K562 (cell line): ENCODE measurements around the gene MBOAT7. TPM values are rescaled to one million over a fixed set of nuclear protein-coding genes. Genes with fewer than 3 reads are reported as not detected.

Experiments
- ELF2 ChIP-seq: fragments of 250-450 bp; sonication (Bioruptor Pico); IDR thresholded peaks from 2 replicates; pipeline ENCODE4 v1.5.0; 2021; ENCODE audit warnings: mild to moderate bottlenecking
- FOS ChIP-seq: IDR thresholded peaks from 3 replicates; pipeline ENCODE4 v1.6.1; 2011; ENCODE audit not compliant: insufficient read length; ENCODE audit errors: extremely low read depth
- JUND ChIP-seq, 2 experiments: IDR thresholded peaks; 2 replicates in 1 of 2; 3 replicates in 1 of 2; pipeline ENCODE4 v1.6.1; 2011; ENCODE audit warnings: borderline replicate concordance in 2 of 2, low read depth in 2 of 2, low read length in 2 of 2, improper control_type of control experiment in 1 of 2, missing biosample characterization in 1 of 2, missing genetic modification characterization in 1 of 2, missing genetic modification reagents in 1 of 2
- KLF10 ChIP-seq: fragments of 250-450 bp; sonication (Bioruptor Pico); IDR thresholded peaks from 2 replicates; pipeline ENCODE4 v1.6.1; 2021; ENCODE audit warnings: matching md5 sums
- RBM22 ChIP-seq: fragments of 200-400 bp; formaldehyde crosslinking; IDR thresholded peaks from 2 replicates; pipeline ENCODE4 v1.6.1; 2018; ENCODE audit warnings: low read length, low read depth; ENCODE audit not compliant: poor library complexity, severe bottlenecking
- RFX5 ChIP-seq: IDR thresholded peaks from 2 replicates; pipeline ENCODE4 v1.6.1; 2011; ENCODE audit warnings: low read depth, mild to moderate bottlenecking, improper control_type of control experiment, low read length
- SMAD3 ChIP-seq: fragments of 450-650 bp; formaldehyde crosslinking; conservative IDR thresholded peaks from 2 replicates; pipeline ENCODE4 v1.4.0; 2020; ENCODE audit warnings: mild to moderate bottlenecking
- TAL1 ChIP-seq: fragments of 450-650 bp; IDR thresholded peaks from 2 replicates; pipeline ENCODE4 v1.6.1; 2016; ENCODE audit warnings: mild to moderate bottlenecking
- TBL1XR1 ChIP-seq, 2 experiments: IDR thresholded peaks; 2 replicates each; pipeline ENCODE4 v1.6.1; 2012; ENCODE audit warnings: improper control_type of control experiment in 2 of 2, low read length in 2 of 2, mild to moderate bottlenecking in 1 of 2
- XRCC4 ChIP-seq: IDR thresholded peaks from one replicate; pipeline ENCODE4 v1.6.1; 2011; ENCODE audit not compliant: insufficient read depth, insufficient read length; ENCODE audit errors: extremely low read depth
- ZNF717 ChIP-seq: fragments of 250-450 bp; sonication (Bioruptor Pico); IDR thresholded peaks from 2 replicates; pipeline ENCODE4 v1.5.0; 2021
- ZNF76 ChIP-seq: fragments of 250-450 bp; sonication (Bioruptor Pico); IDR thresholded peaks from 2 replicates; pipeline ENCODE4 v1.4.0; 2020; ENCODE audit warnings: mild to moderate bottlenecking, moderate library complexity, borderline replicate concordance
- polyA plus RNA-seq, 8 experiments: library from polyadenylated mRNA; depleted of rRNA in 4 of 8; stranded (reverse) in 5 of 8; unstranded in 3 of 8; fragments of >200 nt; fragmentation: Nextera tagmentation in 2 of 8; fragmentation: Illumina TruSeq in 1 of 8; extraction: Ambion mirVana in 2 of 8; extraction: Trizol in 1 of 8; gene quantifications; 2 replicates each; pipeline versions ENCODE4 v1.2.1 to v1.2.3, GENCODE V29; 2011 to 2014; ENCODE audit warnings: inconsistent platforms in 1 of 8, missing spikeins in 1 of 8
- total RNA-seq, 7 experiments: library from RNA; depleted of rRNA in 6 of 7; stranded (reverse); fragments of >200 nt in 6 of 7; fragmentation: Illumina TruSeq in 2 of 7; extraction: Trizol in 2 of 7; gene quantifications; 2 replicates each; pipeline versions ENCODE4 v1.2.1 to v1.2.3, GENCODE V29; 2011 to 2021; ENCODE audit warnings: low replicate concordance in 1 of 7
- TF ChIP-seq, protein P1 (sequence below), 2 experiments: fragments of 450-650 bp in 1 of 2; IDR thresholded peaks; 2 replicates each; pipeline ENCODE4 v1.6.1; 2011 to 2017; ENCODE audit warnings: low read depth in 2 of 2, antibody characterized with exemption in 1 of 2, borderline replicate concordance in 1 of 2, low read length in 1 of 2, mild to moderate bottlenecking in 1 of 2, mixed read lengths in 1 of 2; ENCODE audit not compliant: control insufficient read depth in 1 of 2
- TF ChIP-seq, protein P2 (sequence below): sonication (generic); formaldehyde crosslinking; IDR thresholded peaks from 2 replicates; pipeline ENCODE4 v1.8.1; 2022; ENCODE audit warnings: missing genetic modification reagents
- TF ChIP-seq, protein P3 (sequence below): IDR thresholded peaks from 2 replicates; pipeline ENCODE4 v1.6.1; 2011; ENCODE audit not compliant: insufficient read length; ENCODE audit errors: extremely low read depth
- TF ChIP-seq, protein P4 (sequence below): sonication (generic); formaldehyde crosslinking; IDR thresholded peaks from 2 replicates; pipeline ENCODE4 v1.8.0; 2022; ENCODE audit warnings: mild to moderate bottlenecking, missing genetic modification reagents, borderline replicate concordance
- TF ChIP-seq, protein P5 (sequence below), 2 experiments: IDR thresholded peaks; 2 replicates each; pipeline ENCODE4 v1.6.1; 2011; ENCODE audit warnings: borderline replicate concordance in 1 of 2, control low read depth in 1 of 2, low read depth in 1 of 2, low read length in 1 of 2, mild to moderate bottlenecking in 1 of 2, mixed read lengths in 1 of 2, moderate library complexity in 1 of 2; ENCODE audit not compliant: insufficient read depth in 1 of 2, insufficient read length in 1 of 2, poor library complexity in 1 of 2, severe bottlenecking in 1 of 2; ENCODE audit errors: extremely low read depth in 1 of 2

Gene MBOAT7
- total and polyA plus RNA-seq, 9 of the 15 experiments (the other 6 are each of a cell fraction or from before 2014, with no cell fraction given) = 1.4 to 153 (median 56.1) TPM

DNA sequence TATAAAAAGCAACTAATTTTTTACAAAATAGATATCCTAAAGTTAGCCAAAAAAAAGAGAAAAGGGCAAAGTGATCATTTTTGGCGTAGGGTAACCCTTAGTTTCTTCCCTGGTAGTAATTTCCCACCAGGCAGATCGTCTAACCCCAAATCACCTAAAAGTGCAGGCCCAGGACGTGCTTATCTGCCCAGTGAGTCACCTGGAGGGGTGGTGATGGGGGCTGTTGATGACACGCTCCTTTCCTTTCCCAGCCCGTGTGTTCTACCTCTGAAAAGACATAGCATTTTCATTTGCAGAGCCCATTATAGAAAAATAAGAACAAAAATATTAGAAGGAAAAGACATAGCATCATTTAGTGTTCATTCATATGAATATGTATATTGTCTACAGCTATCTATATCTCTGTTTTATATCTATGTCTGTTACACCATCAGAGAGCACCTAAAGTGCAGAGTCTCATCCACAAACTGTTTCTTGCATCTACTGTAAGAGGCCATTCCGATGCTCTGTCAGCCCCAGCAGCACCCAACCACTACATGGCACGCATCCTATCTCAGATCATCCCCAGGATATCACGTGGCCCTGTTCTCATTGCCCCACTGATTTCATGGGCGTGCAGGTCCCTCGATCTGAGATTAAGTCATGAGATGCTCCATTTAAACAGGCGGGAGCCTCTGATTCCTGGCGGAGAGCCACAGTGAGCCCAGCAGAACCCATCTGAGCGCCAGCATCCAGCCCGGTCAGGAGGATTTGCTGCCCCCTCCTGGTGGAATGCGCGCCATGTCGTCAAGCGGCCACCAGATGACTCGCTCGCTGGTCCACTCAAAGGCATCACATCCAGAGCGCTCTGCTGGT is 41.9 kb upstream of the MBOAT7 start (continued):
- TF ChIP-seq XRCC4 (no peak), TAL1 (no peak), FOS (peak; percentile 34), RFX5 (no peak), ZNF76 (no peak), ZNF717 (CRISPR knock-in tag) (no peak), KLF10 (CRISPR knock-in tag) (no peak), JUND (IDR thresholded peaks at IDR 0.05; ENCODE audit: borderline replicate concordance, low read depth, low read length) (peak; percentile 90), JUND (tag; IDR thresholded peaks at IDR 0.05; ENCODE audit: borderline replicate concordance, low read depth, low read length) (peak; percentile 74; the same call in 1 of the 3 replicates), TBL1XR1 (IDR thresholded peaks at IDR 0.05; ENCODE audit: low read length in 2 of 2) (peak in 1 of 2 experiments; percentile 68; a peak in 1 of 4 replicates), SMAD3 (CRISPR knock-in tag) (no peak), ELF2 (CRISPR knock-in tag) (no peak), RBM22 (no peak)
- TF ChIP-seq, protein P1, sequence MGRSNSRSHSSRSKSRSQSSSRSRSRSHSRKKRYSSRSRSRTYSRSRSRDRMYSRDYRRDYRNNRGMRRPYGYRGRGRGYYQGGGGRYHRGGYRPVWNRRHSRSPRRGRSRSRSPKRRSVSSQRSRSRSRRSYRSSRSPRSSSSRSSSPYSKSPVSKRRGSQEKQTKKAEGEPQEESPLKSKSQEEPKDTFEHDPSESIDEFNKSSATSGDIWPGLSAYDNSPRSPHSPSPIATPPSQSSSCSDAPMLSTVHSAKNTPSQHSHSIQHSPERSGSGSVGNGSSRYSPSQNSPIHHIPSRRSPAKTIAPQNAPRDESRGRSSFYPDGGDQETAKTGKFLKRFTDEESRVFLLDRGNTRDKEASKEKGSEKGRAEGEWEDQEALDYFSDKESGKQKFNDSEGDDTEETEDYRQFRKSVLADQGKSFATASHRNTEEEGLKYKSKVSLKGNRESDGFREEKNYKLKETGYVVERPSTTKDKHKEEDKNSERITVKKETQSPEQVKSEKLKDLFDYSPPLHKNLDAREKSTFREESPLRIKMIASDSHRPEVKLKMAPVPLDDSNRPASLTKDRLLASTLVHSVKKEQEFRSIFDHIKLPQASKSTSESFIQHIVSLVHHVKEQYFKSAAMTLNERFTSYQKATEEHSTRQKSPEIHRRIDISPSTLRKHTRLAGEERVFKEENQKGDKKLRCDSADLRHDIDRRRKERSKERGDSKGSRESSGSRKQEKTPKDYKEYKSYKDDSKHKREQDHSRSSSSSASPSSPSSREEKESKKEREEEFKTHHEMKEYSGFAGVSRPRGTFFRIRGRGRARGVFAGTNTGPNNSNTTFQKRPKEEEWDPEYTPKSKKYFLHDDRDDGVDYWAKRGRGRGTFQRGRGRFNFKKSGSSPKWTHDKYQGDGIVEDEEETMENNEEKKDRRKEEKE (IDR thresholded peaks at IDR 0.05; ENCODE audit: borderline replicate concordance in 1 of 2, control insufficient read depth in 1 of 2, low read depth in 2 of 2, low read length in 1 of 2) = no peak
- TF ChIP-seq, protein P2, sequence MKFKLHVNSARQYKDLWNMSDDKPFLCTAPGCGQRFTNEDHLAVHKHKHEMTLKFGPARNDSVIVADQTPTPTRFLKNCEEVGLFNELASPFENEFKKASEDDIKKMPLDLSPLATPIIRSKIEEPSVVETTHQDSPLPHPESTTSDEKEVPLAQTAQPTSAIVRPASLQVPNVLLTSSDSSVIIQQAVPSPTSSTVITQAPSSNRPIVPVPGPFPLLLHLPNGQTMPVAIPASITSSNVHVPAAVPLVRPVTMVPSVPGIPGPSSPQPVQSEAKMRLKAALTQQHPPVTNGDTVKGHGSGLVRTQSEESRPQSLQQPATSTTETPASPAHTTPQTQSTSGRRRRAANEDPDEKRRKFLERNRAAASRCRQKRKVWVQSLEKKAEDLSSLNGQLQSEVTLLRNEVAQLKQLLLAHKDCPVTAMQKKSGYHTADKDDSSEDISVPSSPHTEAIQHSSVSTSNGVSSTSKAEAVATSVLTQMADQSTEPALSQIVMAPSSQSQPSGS (CRISPR knock-in tag) = no peak
- TF ChIP-seq, protein P3, sequence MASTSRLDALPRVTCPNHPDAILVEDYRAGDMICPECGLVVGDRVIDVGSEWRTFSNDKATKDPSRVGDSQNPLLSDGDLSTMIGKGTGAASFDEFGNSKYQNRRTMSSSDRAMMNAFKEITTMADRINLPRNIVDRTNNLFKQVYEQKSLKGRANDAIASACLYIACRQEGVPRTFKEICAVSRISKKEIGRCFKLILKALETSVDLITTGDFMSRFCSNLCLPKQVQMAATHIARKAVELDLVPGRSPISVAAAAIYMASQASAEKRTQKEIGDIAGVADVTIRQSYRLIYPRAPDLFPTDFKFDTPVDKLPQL = no peak
- TF ChIP-seq, protein P4, sequence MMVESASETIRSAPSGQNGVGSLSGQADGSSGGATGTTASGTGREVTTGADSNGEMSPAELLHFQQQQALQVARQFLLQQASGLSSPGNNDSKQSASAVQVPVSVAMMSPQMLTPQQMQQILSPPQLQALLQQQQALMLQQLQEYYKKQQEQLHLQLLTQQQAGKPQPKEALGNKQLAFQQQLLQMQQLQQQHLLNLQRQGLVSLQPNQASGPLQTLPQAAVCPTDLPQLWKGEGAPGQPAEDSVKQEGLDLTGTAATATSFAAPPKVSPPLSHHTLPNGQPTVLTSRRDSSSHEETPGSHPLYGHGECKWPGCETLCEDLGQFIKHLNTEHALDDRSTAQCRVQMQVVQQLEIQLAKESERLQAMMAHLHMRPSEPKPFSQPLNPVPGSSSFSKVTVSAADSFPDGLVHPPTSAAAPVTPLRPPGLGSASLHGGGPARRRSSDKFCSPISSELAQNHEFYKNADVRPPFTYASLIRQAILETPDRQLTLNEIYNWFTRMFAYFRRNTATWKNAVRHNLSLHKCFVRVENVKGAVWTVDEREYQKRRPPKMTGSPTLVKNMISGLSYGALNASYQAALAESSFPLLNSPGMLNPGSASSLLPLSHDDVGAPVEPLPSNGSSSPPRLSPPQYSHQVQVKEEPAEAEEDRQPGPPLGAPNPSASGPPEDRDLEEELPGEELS (CRISPR knock-in tag) = no peak
- TF ChIP-seq, protein P5, sequence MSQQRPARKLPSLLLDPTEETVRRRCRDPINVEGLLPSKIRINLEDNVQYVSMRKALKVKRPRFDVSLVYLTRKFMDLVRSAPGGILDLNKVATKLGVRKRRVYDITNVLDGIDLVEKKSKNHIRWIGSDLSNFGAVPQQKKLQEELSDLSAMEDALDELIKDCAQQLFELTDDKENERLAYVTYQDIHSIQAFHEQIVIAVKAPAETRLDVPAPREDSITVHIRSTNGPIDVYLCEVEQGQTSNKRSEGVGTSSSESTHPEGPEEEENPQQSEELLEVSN (IDR thresholded peaks at IDR 0.05; ENCODE audit: borderline replicate concordance in 1 of 2, extremely low read depth in 1 of 2, insufficient read depth in 1 of 2, insufficient read length in 1 of 2, low read depth in 1 of 2, low read length in 1 of 2, poor library complexity in 1 of 2, severe bottlenecking in 1 of 2) = no peak
